GM21381 (cell line): ENCODE data around the gene TLE1.
"Not testable (repeated sequence)": the region's sequence is repeated elsewhere in the genome, so short reads cannot be mapped to it uniquely, and the experiment has no call there.

ENCODE experiments used
- ATAC-seq: cut with Tn5 transposase; IDR thresholded peaks from one replicate; pipeline ENCODE4 v1.9.1; 2021; ENCODE audit warnings: mild to moderate bottlenecking, moderate library complexity; ENCODE audit not compliant: unreplicated experiment

TLE1 gene

DNA sequence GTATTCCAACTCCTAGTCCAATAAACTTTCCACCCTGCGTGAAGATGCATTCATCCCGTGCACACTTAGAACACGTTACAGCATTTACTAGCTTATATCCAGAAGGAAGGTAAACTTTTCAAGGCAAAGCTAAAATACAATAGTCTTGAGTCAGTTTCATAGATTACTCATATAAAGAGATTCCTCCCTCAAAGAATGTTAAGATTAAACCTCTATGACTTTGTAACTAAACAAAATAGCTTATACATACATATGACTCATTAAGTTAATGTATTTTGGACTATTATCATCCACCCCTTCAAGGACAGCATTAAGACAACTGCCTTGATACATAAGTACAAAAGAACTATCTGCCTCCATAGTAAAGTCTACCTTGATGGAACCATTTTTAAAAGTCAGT lies 36.1 kb downstream of the TLE1 start:
- no peak for ATAC-seq

DNA sequence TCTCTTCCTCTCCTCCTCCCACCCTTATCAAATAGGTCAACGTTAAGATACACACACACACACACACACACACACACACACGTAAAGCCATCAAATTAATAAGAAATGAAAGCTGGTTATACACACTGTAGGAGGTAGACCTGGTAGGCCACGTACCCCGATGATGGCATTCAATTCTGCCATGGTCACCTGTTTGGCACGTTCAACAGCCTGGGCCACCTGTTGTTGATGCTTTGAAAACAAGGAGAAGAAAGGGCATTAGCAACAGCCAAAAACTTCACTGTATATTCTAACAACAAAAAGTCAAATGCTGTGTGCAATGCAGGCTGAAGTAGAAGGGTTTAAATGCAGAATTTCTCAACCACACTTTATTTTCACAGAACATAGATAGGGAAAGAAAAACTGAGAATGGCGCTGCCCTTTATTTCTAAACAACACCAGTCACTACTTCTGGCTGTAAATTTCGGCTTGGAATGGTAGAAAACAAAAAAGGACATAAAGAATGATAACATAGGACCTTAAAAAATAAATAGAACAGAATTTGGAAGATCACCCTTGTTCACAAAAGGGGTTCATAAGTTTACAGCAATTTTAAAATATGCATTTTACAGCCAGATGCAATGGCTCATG lies 37.2 kb downstream of the TLE1 start:
- no peak for ATAC-seq

DNA sequence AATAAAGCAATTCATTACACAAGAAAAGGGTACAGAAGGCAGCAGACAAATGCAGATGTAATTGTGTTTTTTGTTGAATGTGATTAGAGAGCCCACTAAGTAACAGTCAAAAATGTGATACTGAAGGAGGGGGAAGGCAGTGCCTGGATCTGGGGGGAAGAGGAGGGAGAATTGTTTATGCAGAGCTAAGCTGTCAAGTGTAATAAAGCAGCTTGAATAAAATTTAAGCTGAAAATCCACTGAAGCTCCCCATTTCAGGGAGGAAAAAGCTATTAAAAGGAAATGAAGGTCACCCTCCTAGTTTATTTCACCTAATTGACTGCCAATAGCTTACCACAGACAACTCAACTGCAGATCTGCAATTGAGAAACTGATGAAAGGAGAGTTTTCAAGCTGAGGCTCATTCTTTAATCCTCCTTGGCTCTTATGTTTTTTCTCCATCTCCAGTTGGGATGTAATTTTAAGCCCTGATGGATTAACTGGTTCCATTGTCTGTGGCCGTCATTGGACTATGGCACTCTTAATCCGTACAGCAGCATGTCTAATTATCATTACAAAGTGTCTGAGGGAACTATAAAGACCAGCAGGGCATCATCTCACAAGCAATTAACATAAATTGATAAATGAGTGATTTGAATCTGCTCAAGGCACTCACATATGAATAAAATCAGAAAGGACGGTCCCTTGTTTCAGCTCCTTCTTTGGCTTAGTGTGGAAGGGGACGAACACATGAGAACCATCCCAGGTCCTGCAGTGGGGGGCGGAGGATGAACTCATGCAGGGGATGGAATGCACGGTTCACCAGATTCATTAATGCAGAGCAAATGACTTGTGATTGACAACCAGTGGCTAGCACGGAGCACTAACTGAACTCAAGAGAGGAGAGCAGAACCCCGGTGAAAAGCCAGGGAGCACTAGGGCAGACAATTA lies 38.5 kb downstream of the TLE1 start:
- ATAC-seq = no peak

DNA sequence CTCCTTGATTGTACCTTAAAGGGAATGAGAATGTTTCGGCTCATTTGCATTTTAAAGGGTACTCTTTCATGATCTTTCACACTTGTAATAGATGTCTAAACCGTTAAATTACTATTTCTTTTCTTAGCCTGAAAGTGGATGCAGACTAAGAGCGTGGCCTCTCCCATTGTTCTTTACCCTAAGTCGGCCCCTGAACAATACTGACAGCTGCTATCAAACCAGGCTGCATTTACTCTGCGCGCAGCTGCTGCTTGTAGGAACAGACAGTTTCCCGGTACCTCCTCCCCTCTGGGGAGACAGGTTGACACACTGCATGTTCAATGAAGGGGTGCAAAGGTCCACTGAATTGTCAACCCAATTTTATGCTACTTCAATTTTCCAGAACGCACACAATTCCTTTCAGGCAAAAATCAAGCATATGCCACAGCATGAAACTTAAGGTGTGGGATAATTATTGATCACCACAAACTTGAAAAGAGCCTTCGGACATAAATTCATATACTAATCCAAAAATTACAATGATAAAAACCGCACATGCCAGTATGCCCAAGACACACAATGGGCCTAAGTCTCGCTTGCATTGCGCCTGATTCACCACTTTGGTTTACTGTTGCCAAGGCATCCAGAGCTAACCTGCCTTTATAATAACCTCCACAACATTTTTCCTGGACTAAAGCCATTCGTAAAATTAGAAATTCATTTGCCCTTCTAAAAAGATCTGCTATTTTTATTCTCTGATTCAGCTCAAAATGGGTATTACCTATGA lies 39.7 kb downstream of the TLE1 start:
- no peak for ATAC-seq

DNA sequence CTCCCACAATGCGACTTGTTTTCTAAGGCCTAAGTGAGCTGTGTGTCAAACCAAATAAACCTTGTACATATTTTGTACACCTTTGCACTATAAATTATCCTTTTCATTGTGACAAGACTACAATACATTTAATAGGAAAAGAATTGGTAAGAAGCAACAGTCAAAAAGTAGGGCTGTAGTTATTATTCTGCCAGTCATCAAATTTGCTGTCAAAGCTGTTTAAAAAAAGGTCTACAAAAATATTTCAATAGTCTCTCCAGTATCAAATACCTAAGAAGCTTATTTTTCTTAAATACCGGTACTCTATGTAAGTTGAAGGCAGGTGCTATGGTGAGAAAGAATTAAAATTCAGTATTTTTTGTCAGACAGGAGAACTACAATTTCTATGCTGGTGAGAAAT lies 40.5 kb downstream of the TLE1 start:
- ATAC-seq = no peak

DNA sequence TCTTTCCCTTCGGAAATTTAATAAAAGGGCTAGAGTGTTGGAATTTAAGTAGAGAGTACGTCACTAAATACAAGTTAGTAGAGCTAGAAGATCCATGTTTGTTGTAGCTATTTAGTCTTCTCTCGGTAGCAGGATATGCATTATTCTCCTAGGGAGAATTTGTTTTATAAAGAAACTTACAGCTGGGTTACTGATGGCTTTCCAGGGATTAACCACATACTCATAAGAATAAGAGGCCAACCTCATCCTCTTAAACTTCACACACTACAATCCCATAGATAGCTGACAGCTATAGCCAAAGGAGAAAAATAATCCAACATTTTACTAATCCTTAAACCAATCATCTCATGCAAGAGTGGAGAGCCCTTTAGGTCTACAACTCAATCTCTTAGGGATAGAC lies 43.0 kb downstream of the TLE1 start:
- ATAC-seq = no peak

DNA sequence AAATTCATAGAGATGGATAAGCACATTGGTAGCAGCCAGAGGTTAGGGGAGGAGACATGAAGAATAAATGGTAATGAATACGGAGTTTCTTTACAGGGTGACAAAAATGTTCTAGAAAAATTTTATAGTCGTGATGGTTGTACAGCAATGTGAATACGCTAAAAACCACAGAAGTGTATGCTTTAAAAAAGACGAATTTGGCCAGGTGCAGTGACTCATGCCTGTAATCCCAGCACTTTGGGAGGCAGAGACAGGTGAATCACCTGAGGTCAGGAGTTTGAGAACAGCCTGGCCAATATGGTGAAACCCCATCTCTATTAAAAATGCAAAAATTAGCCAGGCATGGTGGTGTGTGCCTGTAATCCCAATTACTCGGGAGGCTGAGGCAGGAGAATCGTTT lies 44.8 kb downstream of the TLE1 start:
- ATAC-seq = not testable (repeated sequence)

DNA sequence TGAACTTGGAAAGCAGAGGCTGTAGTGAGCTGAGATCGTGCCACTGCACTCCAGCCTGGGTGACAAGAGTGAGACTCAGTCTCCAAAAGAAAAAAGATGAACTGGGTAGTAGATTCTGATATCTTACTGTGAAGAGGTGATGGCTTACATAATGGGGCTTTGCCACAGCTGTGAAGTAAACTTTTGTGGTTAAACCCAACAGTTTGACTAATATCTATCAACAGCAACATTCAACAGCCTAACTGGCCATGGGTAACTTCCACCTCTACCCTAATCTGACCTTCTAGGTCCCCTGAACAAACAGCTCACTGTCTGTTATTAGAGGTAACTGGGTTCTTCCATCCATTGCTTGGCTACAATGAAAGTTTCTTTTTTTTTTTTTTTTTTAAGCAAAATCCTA lies 52.1 kb downstream of the TLE1 start:
- ATAC-seq = no peak

DNA sequence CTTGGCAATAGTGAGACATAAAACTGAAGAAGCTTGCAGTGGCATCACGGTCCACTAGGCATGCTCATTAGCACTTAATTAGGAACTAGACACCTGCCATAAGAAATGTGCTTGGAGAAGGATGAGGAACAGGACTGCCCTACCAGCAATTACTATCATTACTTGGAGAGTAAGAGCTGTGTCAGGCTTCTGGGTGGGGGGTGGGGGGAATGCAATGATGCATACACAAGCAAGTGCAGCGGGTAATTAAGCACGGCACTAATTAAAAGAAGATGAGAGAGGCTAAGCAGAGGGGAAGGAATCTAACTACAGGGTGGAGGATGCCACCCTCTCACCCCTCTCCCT lies 53.1 kb downstream of the TLE1 start:
- ATAC-seq = no peak

DNA sequence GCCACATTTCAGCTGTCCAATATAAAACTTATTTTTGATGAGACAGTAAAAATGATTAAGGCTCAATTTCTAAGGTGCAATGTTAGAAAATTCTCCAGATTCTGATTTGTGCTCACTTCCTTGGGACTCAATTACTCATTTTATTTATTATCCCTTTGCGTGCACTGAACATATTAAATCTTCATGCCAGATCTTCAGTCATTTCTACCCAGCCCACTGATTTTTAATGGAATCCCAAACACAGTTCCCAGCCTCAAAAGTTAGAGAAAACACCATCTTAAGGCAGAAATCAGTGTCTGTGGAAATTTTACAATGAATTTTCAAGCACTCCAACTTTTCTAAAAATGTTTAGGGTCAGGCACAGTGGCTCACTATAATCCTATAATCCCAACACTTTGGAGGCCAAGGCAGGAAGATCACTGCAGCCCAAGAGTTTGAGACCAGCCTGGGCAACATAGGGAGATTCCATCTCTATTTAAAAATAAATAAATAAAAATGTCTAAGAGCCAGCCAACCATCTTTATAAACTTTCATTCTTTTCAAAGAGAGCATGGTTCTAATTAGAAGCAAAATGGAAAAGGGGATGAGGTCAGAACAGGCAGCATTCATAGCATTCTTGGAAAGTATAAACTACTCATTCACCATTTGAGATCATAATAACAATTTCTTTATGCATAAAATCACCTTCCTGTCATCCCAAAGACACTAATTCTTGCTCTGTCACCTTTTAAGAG lies 53.7 kb downstream of the TLE1 start:
- no peak for ATAC-seq

DNA sequence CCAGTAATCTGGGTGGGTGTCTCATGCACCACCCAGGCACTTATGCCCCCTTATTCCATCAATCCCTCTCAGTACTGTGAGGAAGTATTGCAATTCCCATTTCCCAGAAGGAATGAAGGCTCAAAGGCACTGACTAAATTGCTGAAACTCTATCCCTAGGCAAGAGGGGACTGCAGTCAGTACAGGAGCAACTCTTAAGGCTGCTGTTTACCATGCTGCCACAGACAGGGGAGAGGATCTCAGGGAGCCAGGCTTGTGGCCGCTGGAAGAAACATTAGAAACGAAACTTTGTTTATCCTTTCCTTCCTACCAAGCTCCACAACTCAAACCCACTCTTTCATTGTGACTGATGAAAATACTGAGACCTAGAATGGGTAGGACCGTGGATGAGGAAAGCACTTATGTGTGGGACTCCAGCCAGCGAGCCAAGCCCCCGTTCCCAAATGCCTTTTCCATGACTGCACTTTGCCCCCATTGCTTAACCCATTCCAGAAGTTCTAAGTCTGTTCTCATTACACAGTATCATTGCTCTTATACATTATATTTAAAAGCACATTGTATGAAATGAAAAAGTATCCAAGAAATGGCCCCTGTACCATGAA lies 54.3 kb downstream of the TLE1 start:
- ATAC-seq = no peak

DNA sequence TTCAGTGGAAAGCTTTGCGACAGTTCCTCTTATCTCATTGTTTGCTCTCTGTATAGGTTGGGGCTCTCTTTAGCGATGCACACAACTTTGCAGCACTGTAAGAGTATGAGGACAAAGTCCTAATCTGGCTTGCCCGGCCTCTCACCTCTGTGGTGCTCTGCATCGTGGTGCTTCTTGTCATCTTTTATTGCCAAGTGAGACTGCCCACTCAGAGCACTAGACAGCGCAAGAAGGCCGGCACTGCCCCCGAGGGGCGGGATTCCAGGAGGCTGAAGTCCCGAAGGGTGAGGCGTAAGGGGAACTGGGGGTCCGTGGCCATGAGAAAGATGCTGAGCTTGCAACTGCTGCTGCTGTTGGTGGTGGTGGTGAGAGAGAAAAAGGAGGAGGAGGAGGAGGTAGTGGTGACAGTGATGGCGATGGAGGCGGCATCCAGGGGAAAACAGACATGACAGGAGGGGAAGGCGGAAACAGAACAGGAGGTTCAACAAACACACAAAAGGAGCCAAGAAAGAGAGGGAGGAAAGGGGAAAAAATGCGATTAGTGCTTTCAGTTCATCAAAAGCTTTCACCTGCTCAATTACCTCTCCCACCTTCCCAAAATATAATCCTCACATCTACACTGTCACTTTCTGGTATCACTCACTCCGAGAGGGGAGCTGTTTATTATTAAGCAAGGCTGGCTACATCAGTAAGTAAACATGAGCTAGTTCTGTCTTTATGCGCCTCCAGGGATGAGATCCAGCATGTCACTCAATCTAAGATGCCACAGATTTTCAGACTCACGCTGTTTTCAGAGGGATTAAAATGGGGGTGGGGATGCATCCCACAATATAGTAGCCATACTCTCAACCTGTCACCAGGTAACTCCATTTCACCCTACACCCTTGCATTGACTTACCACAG lies 55.1 kb downstream of the TLE1 start:
- no peak for ATAC-seq

DNA sequence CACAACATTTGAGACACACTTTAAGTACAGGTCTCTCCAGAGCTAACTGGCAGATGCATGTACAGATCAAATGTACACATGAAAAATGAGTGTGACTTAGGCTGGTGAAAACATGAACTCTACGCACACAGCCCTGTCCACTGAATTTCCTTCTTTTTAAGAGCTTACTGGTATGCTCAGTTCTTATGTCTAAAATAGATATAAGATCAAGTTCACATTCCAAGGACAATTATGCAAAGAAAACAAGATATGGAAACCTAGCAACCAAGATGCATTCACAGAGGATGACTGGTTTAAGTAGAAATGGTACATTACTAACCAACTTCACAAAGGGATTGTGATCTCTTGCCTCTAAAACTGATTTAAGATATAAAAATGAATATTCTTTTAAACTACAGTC lies 56.7 kb downstream of the TLE1 start:
- no peak for ATAC-seq

DNA sequence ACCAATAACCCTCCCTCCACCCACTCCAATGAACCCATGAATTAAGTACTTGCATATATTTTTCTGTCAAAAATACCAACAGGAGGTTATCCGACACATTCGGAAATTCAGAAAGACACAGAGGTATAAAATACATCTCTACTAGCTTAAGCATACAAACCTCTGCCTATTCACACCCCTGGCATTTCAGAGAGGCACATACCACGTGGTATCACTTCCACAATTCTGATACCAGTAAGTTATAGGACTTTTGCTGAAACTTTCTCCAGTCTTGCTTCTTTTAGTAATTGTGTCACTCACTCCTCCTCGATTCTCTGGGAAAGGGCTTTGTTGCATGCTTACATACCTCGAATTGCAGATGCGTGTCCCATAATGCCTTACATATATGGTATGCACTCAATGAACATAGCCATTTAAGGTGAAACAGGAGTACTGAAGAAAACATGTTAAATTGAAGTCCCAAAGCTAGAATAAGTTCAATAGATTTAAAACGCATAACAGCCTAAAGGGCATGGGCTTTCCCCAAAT lies 58.1 kb downstream of the TLE1 start:
- no peak for ATAC-seq

DNA sequence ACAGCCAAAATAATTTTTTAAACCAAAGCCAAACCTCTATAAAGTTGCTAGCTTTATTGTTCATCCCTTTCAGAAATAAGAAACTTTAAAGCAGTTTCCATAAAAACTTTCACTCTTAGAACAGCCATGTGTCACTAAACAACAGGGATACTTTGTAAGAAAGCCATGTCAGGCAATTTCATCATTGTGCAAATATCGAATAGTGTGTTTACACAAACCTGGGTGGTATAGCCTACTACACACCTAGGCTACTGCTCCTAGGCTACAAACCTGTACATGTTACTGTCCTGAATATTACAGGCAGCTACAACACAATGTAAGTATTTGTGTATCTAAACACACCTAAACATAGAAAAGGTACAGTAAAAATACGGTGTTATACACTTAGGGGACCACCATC lies 59.9 kb downstream of the TLE1 start:
- ATAC-seq = no peak

DNA sequence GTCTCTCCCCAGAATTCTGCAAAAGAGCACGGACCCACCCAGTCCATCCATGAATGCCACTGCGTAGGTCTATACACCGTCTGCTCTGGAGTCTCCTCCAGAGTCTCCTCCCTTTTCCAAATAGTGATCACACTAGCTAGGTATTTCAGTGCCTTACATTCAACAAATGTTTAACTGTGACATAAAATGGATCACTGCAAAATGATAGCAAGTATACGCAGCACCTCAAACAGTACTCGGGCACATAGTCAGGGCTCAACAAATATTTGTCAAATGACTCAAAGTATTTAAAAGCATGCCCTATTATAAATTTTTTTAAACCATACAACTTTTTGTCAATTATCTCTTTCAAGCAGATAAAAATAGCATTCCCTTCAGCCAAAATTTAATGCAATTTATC lies 60.5 kb downstream of the TLE1 start:
- ATAC-seq = no peak

DNA sequence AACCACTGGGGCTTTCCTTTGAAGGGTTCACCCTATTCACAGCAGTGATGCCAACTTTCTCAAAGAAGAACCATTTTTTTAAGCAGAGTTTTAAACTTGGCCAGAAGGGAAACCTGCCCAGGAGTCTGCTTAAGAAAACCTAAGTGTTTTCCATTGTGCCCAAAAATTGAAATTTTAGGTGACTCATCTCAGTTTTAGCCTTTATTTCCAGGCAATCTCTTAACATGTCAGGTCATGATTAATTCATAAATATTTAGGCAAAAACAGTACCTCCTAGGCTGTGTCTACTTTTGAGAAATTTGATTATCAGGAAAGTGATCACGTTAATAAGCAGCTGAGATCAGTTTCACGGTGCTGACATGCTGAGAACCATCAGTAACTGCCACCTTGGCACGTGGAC lies 61.9 kb downstream of the TLE1 start:
- no peak for ATAC-seq

DNA sequence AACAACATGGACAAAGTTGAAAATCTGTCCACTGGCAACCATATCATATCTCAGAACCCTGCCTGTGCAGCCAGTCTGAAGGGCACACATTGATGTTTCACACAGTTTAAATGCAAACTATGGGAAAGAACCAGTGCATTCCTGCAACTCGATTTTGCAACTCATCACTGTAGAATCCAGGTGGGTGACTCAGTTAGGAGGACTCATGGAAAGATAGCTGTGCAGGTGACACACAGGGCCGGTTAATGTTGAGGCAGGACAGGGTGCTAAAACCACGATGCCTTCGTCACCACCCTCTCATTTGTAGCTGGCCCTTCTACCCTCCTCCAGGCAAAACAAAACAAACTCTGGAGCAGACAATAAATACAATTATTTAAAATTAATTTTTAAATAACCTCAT lies 62.8 kb downstream of the TLE1 start:
- ATAC-seq = no peak

DNA sequence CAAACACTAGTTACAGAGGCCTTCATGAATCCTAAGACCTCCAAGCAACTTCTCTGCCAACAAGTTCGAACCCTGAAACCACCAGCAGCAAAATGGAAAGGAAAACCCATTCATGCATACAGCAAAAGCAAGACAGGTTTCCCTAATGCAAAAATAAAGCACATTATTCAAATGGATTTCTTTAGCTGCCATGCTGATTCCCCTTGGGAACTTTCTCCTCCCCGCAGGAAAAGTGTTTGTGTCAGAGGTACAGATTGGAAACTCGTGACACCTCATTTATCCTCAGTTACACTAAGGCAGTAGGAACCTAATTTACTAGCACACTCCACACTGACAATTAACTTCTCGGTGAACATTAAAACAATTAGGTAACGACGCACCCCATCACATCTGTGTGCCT lies 63.4 kb downstream of the TLE1 start:
- ATAC-seq = no peak

DNA sequence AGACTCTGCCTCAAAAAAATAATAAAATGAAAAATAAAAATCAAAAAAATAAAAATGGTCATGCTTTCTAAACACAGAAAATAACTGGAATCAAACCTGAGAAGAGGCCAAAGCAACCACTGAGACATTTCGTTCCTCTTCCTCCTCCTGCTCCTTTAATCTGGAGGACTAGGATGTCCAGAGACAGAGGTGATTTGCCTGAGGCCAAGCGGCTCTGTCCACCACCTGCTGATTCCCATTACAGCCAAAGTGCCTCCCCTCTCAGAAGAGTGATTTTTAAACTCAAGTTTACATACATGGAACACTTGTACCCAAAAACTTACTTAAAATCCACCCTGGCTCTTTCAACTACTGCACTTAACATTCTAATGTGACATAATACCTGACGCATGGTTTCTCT lies 65.6 kb downstream of the TLE1 start:
- ATAC-seq = no peak
